Loucy (cell line): ENCODE measurements around the gene RFPL4AL1.
"Not testable (repeated sequence)": the region's sequence is repeated elsewhere in the genome, so short reads cannot be mapped to it uniquely, and the experiment has no call there.

Experiments
- H2AFZ ChIP-seq: fragments of 200-600 bp; sonication (generic); 2 replicates; pipeline ENCODE4 v1.6.0; 2016; ENCODE audit warnings: antibody characterized with exemption, mild to moderate bottlenecking, low read length, moderate library complexity
- H3F3A ChIP-seq: fragments of 200-600 bp; 2 replicates; pipeline ENCODE4 v1.6.0; 2016; ENCODE audit warnings: antibody characterized with exemption, low read depth, mild to moderate bottlenecking
- H3K27me3 ChIP-seq: fragments of 200-600 bp; sonication (generic); 2 replicates; pipeline ENCODE4 v1.6.1; 2014; ENCODE audit warnings: low read length, mild to moderate bottlenecking; ENCODE audit not compliant: insufficient read depth, poor library complexity, severe bottlenecking
- H3K36me3 ChIP-seq: fragments of 200-600 bp; sonication (generic); 2 replicates; pipeline ENCODE4 v1.6.1; 2016; ENCODE audit warnings: low read length; ENCODE audit not compliant: insufficient read depth
- H3K4me1 ChIP-seq: fragments of 200-600 bp; sonication (generic); 2 replicates; pipeline ENCODE4 v1.5.1; 2014; ENCODE audit warnings: low read length, mild to moderate bottlenecking; ENCODE audit not compliant: insufficient read depth, poor library complexity, severe bottlenecking
- H3K4me2 ChIP-seq: fragments of 200-600 bp; sonication (generic); 2 replicates; pipeline ENCODE4 v1.6.0; 2014; ENCODE audit warnings: antibody characterized with exemption, low read length, low read depth, mild to moderate bottlenecking; ENCODE audit not compliant: poor library complexity, severe bottlenecking
- H3K4me3 ChIP-seq: fragments of 200-600 bp; sonication (generic); 2 replicates; pipeline ENCODE4 v1.5.1; 2014; ENCODE audit warnings: low read length, mild to moderate bottlenecking, mixed read lengths; ENCODE audit not compliant: poor library complexity, severe bottlenecking
- H3K79me2 ChIP-seq: fragments of 200-600 bp; sonication (generic); 2 replicates; pipeline ENCODE4 v1.6.1; 2014; ENCODE audit warnings: low read length; ENCODE audit not compliant: insufficient read depth
- H3K9ac ChIP-seq: fragments of 200-600 bp; sonication (generic); 2 replicates; pipeline ENCODE4 v1.6.0; 2014; ENCODE audit warnings: mild to moderate bottlenecking, low read depth, low read length, moderate library complexity; ENCODE audit not compliant: poor library complexity, severe bottlenecking
- H3K9me2 ChIP-seq: fragments of 200-600 bp; sonication (generic); replicated peaks from 2 replicates; pipeline ENCODE4 v1.6.1; 2016; ENCODE audit warnings: low read depth, low read length, mixed read lengths
- H3K9me3 ChIP-seq: fragments of 200-600 bp; sonication (generic); 2 replicates; pipeline ENCODE4 v1.6.1; 2014; ENCODE audit warnings: mild to moderate bottlenecking, antibody characterized with exemption, low read length, low read depth; ENCODE audit not compliant: insufficient read depth
- H4K20me1 ChIP-seq: fragments of 200-600 bp; sonication (generic); 2 replicates; pipeline ENCODE4 v1.6.0; 2014; ENCODE audit warnings: antibody characterized with exemption, low read length, mild to moderate bottlenecking; ENCODE audit not compliant: insufficient read depth, poor library complexity, severe bottlenecking
- EZH2phosphoT487 ChIP-seq: fragments of 200-600 bp; IDR thresholded peaks from 2 replicates; pipeline ENCODE4 v1.6.1; 2018; ENCODE audit warnings: antibody characterized with exemption, mild to moderate bottlenecking, moderate library complexity, borderline replicate concordance
- TF ChIP-seq, protein P1 (sequence below): fragments of 200-600 bp; sonication (generic); conservative IDR thresholded peaks from 2 replicates; pipeline ENCODE4 v1.5.1; 2014; ENCODE audit warnings: mild to moderate bottlenecking, antibody characterized with exemption, low read length

The RFPL4AL1 gene

GRCh38 chr19:55768818-55769217 lies at the start of gene RFPL4AL1:
Gene RFPL4AL1 (plus strand): TSS chr19:55769118. CDS start chr19:55771805, 2,687 bp downstream.
- H3K4me3 ChIP-seq, H3F3A ChIP-seq, H4K20me1 ChIP-seq, H3K9me3 ChIP-seq, H3K79me2 ChIP-seq, H3K4me2 ChIP-seq, H3K36me3 ChIP-seq, H3K4me1 ChIP-seq, H3K27me3 ChIP-seq, H3K9ac ChIP-seq, H2AFZ ChIP-seq, H3K9me2 ChIP-seq: not testable (repeated sequence)

- H3K9me2 ChIP-seq: no peaks in the 10 kb centered on the region
- H3K4me3 ChIP-seq: no peak overlapping the region
- peaks cover 8% of the 10 kb centered on the region; the same call in 1 of the 2 replicates for H3K9me3 ChIP-seq
- no peaks in the 10 kb centered on the region for H3K36me3 ChIP-seq
- H3K27me3 ChIP-seq: no peaks in the 10 kb centered on the region
- no peaks in the 10 kb centered on the region for H3F3A ChIP-seq
- no peak overlapping the region for H3K9ac ChIP-seq
- TF ChIP-seq, protein P1, sequence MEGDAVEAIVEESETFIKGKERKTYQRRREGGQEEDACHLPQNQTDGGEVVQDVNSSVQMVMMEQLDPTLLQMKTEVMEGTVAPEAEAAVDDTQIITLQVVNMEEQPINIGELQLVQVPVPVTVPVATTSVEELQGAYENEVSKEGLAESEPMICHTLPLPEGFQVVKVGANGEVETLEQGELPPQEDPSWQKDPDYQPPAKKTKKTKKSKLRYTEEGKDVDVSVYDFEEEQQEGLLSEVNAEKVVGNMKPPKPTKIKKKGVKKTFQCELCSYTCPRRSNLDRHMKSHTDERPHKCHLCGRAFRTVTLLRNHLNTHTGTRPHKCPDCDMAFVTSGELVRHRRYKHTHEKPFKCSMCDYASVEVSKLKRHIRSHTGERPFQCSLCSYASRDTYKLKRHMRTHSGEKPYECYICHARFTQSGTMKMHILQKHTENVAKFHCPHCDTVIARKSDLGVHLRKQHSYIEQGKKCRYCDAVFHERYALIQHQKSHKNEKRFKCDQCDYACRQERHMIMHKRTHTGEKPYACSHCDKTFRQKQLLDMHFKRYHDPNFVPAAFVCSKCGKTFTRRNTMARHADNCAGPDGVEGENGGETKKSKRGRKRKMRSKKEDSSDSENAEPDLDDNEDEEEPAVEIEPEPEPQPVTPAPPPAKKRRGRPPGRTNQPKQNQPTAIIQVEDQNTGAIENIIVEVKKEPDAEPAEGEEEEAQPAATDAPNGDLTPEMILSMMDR: no peak
- no peaks in the 10 kb centered on the region for H3K4me1 ChIP-seq
- no peaks in the 10 kb centered on the region for H3K79me2 ChIP-seq
- H2AFZ ChIP-seq: no peak overlapping the region
- no peak overlapping the region for H3K4me2 ChIP-seq
- H4K20me1 ChIP-seq: no peaks in the 10 kb centered on the region
These were observed 48.6 kb upstream of the RFPL4AL1 start for GRCh38 chr19:55720214-55720746.

DNA sequence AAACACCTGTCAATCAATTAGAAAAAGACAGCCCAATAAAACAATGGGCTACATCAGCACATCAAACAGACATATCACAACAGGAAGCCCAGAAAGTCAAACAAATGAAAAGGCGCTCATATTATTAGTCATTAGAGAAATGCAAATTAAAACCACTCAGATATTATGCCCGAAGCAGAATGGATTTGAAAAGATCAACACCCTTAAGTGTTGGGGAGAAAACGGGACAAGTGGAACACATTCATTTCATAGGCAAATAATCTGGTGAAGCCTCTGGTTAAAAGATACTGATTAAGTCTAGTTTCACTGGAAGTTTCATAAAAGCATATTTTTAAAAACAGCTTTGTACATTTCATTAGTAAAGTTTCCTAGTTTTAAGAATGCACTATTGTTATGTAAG lies 48.1 kb upstream of the RFPL4AL1 start:
- Histone ChIP-seq H3K9ac (no peak overlapping the region), H3F3A (no peaks in the 10 kb centered on the region), H3K9me3 (peaks cover 8% of the 10 kb centered on the region; the same call in 1 of the 2 replicates), H4K20me1 (no peaks in the 10 kb centered on the region), H3K9me2 (no peaks in the 10 kb centered on the region), H3K4me1 (no peaks in the 10 kb centered on the region), H3K4me3 (no peak overlapping the region), H3K36me3 (no peaks in the 10 kb centered on the region), H3K27me3 (no peaks in the 10 kb centered on the region), H3K4me2 (no peak overlapping the region), H3K79me2 (no peaks in the 10 kb centered on the region), H2AFZ (no peak overlapping the region)
- TF ChIP-seq, protein P1: no peak
- no peak for TF ChIP-seq EZH2phosphoT487

DNA sequence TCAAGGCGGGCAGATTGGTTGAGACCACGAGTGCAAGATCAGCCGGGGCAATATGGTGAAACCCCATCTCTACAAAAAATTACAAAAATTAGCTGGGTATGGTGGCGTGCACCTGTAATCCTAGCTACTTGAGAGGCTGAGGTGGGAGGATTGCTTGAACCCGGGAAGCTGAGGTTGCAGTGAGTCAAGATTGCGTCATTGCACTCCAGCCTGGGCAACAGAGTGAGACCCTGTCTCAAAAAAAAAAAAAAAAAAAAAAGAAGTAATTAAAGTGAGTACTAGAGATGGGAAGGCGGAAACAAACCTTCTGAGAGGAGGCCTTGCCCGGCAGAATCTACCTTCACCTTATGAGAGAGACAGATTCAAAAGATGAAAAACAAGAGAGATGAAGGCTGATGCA lies 45.4 kb upstream of the RFPL4AL1 start:
- no peaks in the 10 kb centered on the region for H3K27me3 ChIP-seq
- no peak overlapping the region for H2AFZ ChIP-seq
- TF ChIP-seq, protein P1: no peak
- TF ChIP-seq EZH2phosphoT487: no peak

DNA sequence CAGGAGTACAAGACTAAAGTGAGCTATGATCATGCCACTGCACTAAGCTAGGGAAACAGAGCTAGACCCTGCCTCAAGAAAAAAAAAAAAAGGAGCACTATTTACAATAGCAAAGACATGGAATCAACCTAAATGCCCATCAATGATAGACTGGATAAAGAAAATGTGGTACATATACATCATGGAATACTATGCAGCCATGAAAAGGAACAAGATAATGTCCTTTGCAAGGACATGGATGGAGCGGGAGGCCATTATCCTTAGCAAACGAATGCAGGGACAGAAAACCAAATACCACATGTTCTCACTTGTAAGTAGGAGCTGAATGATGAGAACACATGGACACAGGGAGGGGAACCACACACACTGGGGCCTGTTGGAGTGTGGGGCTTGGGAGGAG lies 38.5 kb upstream of the RFPL4AL1 start:
- not testable (repeated sequence) for H3K4me3 ChIP-seq, H3K9me3 ChIP-seq, H3K9ac ChIP-seq, H3F3A ChIP-seq, H4K20me1 ChIP-seq, H3K79me2 ChIP-seq, H3K36me3 ChIP-seq, H3K4me2 ChIP-seq, H3K4me1 ChIP-seq, H3K27me3 ChIP-seq, H3K9me2 ChIP-seq, H2AFZ ChIP-seq

More for the DNA sequence above, 45.4 kb upstream of the RFPL4AL1 start:
- Histone ChIP-seq H3K9ac (no peak overlapping the region), H3K79me2 (no peaks in the 10 kb centered on the region), H3K9me3 (peaks cover 8% of the 10 kb centered on the region; the same call in 1 of the 2 replicates), H3F3A (no peaks in the 10 kb centered on the region), H3K9me2 (no peaks in the 10 kb centered on the region), H3K4me1 (no peaks in the 10 kb centered on the region), H3K4me2 (no peak overlapping the region), H3K36me3 (no peaks in the 10 kb centered on the region), H3K4me3 (no peak overlapping the region), H4K20me1 (no peaks in the 10 kb centered on the region)
